CD1c-positive myeloid dendritic cell (primary cell): ENCODE data around the gene C2.
"Not testable (repeated sequence)": the region's sequence is repeated elsewhere in the genome, so short reads cannot be mapped to it uniquely, and the experiment has no call there.

ENCODE experiments used
- DNase-seq: peaks from one replicate; pipeline ENCODE4 v3.0.0-alpha.2; 2016; ENCODE audit errors: extremely low spot score

C2 gene

GRCh38 chr6:31922942-31923341 is 4.6 kb upstream of the C2 start:
- peak; percentile 37 for DNase-seq

- no peak for DNase-seq
These were observed 550 bp downstream of the C2 start for GRCh38 chr6:31927863-31928671.

GRCh38 chr6:31928672-31928939 is 1.1 kb downstream of the C2 start:
- DNase-seq: no peak

- DNase-seq: no peak
These were observed 3.4 kb downstream of the C2 start for GRCh38 chr6:31930962-31931361.

- DNase-seq: not testable (repeated sequence)
These were observed 4.6 kb downstream of the C2 start for GRCh38 chr6:31932137-31932536.

GRCh38 chr6:31933537-31933936 is 6.0 kb downstream of the C2 start:
- DNase-seq: no peak

- DNase-seq: no peak
These were observed 7.5 kb downstream of the C2 start for GRCh38 chr6:31935021-31935420.

GRCh38 chr6:31935823-31936222 is 8.3 kb downstream of the C2 start:
- DNase-seq: no peak

- DNase-seq: no peak
These were observed 12.7 kb downstream of the C2 start for GRCh38 chr6:31940256-31940664.

- DNase-seq: no peak
These were observed 16.2 kb downstream of the C2 start for GRCh38 chr6:31943742-31944141.

- DNase-seq: no peak
These were observed 17.6 kb downstream of the C2 start for GRCh38 chr6:31945154-31945506.

- DNase-seq: peak; percentile 76
These were observed 18.2 kb downstream of the C2 start, which contains the start of gene CFB for GRCh38 chr6:31945507-31946369. CFB (plus strand) TSS chr6:31946095; CDS start chr6:31946222, 127 bp downstream.

GRCh38 chr6:31946370-31946885 is 18.9 kb downstream of the C2 start:
- DNase-seq: no peak

GRCh38 chr6:31947070-31947675 is 19.7 kb downstream of the C2 start:
- no peak for DNase-seq

- DNase-seq: no peak
These were observed 20.3 kb downstream of the C2 start for GRCh38 chr6:31947864-31948263.

GRCh38 chr6:31948306-31948705 is 20.8 kb downstream of the C2 start:
- DNase-seq: no peak

GRCh38 chr6:31948753-31949413 is 21.4 kb downstream of the C2 start:
- DNase-seq: no peak

- DNase-seq: no peak
These were observed 22.5 kb downstream of the C2 start for GRCh38 chr6:31949926-31950548.

GRCh38 chr6:31952140-31952805 is 24.8 kb downstream of the C2 start:
- DNase-seq: peak; percentile 75

GRCh38 chr6:31952890-31953289 is 25.4 kb downstream of the C2 start:
- DNase-seq: no peak

- DNase-seq: no peak
These were observed 27.0 kb downstream of the C2 start for GRCh38 chr6:31954511-31954910.
